ENCODE data around the gene PCBP1.
"Not testable (repeated sequence)": the region's sequence is repeated elsewhere in the genome, so short reads cannot be mapped to it uniquely, and the experiment has no call there.

The PCBP1 gene

GRCh38 chr2:70083344-70084156, 3.7 kb upstream of the PCBP1 start:
- DNase-seq: peak; percentile 58

- peak; percentile 59 for DNase-seq
Observed at GRCh38 chr2:70084973-70085710, 2.1 kb upstream of the PCBP1 start.

- peak; percentile 47 for DNase-seq
Observed at GRCh38 chr2:70085711-70086277, 1.5 kb upstream of the PCBP1 start.

GRCh38 chr2:70086278-70086837, 919 bp upstream of the PCBP1 start:
- peak; percentile 81 for DNase-seq

- peak; percentile 71 for DNase-seq
Observed at GRCh38 chr2:70087702-70088597, 673 bp downstream of the PCBP1 start.

- DNase-seq: peak; percentile 74
Observed at GRCh38 chr2:70088598-70089219, 1.4 kb downstream of the PCBP1 start.

- peak; percentile 67 for DNase-seq
Observed at GRCh38 chr2:70089220-70089982, 2.1 kb downstream of the PCBP1 start.

- DNase-seq: no peak
Observed at GRCh38 chr2:70089983-70090525, 2.8 kb downstream of the PCBP1 start.

- no peak for DNase-seq
Observed at GRCh38 chr2:70090706-70091334, 3.5 kb downstream of the PCBP1 start.

GRCh38 chr2:70091364-70091763, 4.1 kb downstream of the PCBP1 start:
- no peak for DNase-seq

GRCh38 chr2:70091816-70092215, 4.5 kb downstream of the PCBP1 start:
- no peak for DNase-seq

- not testable (repeated sequence) for DNase-seq
Observed at GRCh38 chr2:70092576-70093243, 5.4 kb downstream of the PCBP1 start.

GRCh38 chr2:70094171-70094977, 7.1 kb downstream of the PCBP1 start:
- no peak for DNase-seq

- DNase-seq: peak; percentile 82
Observed at GRCh38 chr2:70094978-70095719, 7.9 kb downstream of the PCBP1 start.

- DNase-seq: no peak
Observed at GRCh38 chr2:70095720-70096670, 8.7 kb downstream of the PCBP1 start.

- DNase-seq: no peak
Observed at GRCh38 chr2:70098032-70098431, 10.8 kb downstream of the PCBP1 start.

GRCh38 chr2:70099270-70099669, 12.0 kb downstream of the PCBP1 start:
- DNase-seq: no peak
